ENCODE measurements around the gene FEN1. TPM values are rescaled to one million over a fixed set of nuclear protein-coding genes. Genes with fewer than 3 reads are reported as not detected.

Gene FEN1
- total and polyA plus RNA-seq, 2 experiments from 2014 or later = 29.0 to 31.5 TPM

DNA sequence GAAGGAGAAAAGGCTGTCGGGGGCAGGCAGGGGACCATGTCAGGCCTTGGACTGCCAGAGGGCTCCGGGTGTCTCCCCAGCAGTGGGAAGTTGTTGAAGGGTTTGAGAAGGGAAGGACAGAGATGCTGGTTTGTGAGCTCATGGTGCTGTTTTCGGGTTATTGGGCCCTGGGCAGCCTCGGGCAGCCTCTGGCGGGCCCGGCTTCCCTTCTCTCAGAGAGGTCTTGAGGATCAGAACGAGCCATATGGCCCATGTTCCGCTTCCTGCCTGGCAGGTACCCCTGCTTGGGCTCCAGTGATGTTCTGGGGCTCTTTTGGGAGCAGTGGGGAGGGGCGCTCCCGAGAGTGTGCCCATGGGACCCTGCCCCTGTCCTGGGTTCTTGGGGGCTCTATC, 30.5 kb upstream of the FEN1 start:
- no peaks in the 10 kb centered on the region for H3K4me1 ChIP-seq (ENCODE audit: insufficient read depth)
- H3K27me3 ChIP-seq (replicated peaks; ENCODE audit: insufficient read depth) = no peaks in the 10 kb centered on the region; the same call in 1 of the 2 replicates
- H3K9ac ChIP-seq = no peak overlapping the region
- no peaks in the 10 kb centered on the region for H3K36me3 ChIP-seq (ENCODE audit: low read depth)
- H4K20me1 ChIP-seq (ENCODE audit: insufficient read depth) = no peaks in the 10 kb centered on the region
- H3K4me3 ChIP-seq = no peak overlapping the region
- H2AFZ ChIP-seq = no peak overlapping the region
- H3K27ac ChIP-seq = no peak overlapping the region
- no peaks in the 10 kb centered on the region for H3F3A ChIP-seq (ENCODE audit: insufficient read depth)
- no peak for DNase-seq
- no peak for TF ChIP-seq EZH2phosphoT487 (IDR thresholded peaks at IDR 0.05; ENCODE audit: insufficient read depth, low read depth)
- TF ChIP-seq EZH2 (IDR thresholded peaks at IDR 0.05; ENCODE audit: insufficient read depth, poor library complexity, severe bottlenecking) = no peak
- no peak overlapping the region for H3K4me2 ChIP-seq (ENCODE audit: unreplicated experiment)
- in situ Hi-C loops (cut with MboI) = no loop called here
- 47 to 57% methylated on average over 8 to 10 of the region's 10 CpGs for WGBS, 2 experiments (ENCODE audit: low coverage in 1 of 2, low lambda C conversion rate in 2 of 2, missing lambda C conversion rate in 2 of 2)
- H3K9me3 ChIP-seq (ENCODE audit: low read depth) = no peaks in the 10 kb centered on the region
- no peaks in the 10 kb centered on the region for H3K79me2 ChIP-seq (ENCODE audit: insufficient read depth)
- no peaks in the 10 kb centered on the region for H3K9me2 ChIP-seq (ENCODE audit: insufficient read depth)

DNA sequence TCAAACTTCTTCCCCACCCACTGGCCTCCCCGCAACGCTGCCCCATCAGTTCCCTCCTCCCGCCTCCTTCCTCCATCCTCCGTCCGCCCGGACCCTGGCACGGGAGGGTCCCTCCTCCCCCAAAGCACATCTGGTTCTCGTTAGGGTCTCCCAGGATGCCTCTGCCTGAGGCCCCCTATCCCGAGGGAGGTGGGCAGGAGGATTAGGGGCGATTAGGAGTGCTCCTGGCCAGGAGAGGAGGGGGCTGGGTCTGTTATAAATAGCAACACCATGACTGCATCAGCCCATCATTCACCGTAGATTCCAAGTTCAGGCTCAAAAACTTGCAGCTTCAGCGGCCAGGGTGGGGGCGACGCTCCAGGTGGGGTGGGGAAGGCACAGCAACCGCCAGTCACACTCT, 29.9 kb upstream of the FEN1 start:
- Histone ChIP-seq H3K27me3 (replicated peaks; ENCODE audit: insufficient read depth) (no peaks in the 10 kb centered on the region; the same call in 1 of the 2 replicates), H3K4me1 (ENCODE audit: insufficient read depth) (no peaks in the 10 kb centered on the region), H3K4me2 (ENCODE audit: unreplicated experiment) (no peak overlapping the region), H3K9me2 (ENCODE audit: insufficient read depth) (no peaks in the 10 kb centered on the region), H3K27ac (no peak overlapping the region), H3K79me2 (ENCODE audit: insufficient read depth) (no peaks in the 10 kb centered on the region), H3K9me3 (ENCODE audit: low read depth) (no peaks in the 10 kb centered on the region), H3K9ac (no peak overlapping the region), H4K20me1 (ENCODE audit: insufficient read depth) (no peaks in the 10 kb centered on the region), H3F3A (ENCODE audit: insufficient read depth) (no peaks in the 10 kb centered on the region), H3K4me3 (no peak overlapping the region), H2AFZ (no peak overlapping the region), H3K36me3 (ENCODE audit: low read depth) (no peaks in the 10 kb centered on the region)
- in situ Hi-C loops (cut with MboI) = no loop called here
- no peak for TF ChIP-seq EZH2phosphoT487 (IDR thresholded peaks at IDR 0.05; ENCODE audit: insufficient read depth, low read depth)
- TF ChIP-seq EZH2 (IDR thresholded peaks at IDR 0.05; ENCODE audit: insufficient read depth, poor library complexity, severe bottlenecking) = no peak
- 6 to 11% methylated on average over 9 to 15 of the region's 15 CpGs for WGBS, 2 experiments (ENCODE audit: low coverage in 1 of 2, low lambda C conversion rate in 2 of 2, missing lambda C conversion rate in 2 of 2)
- no peak for DNase-seq

- DNase-seq = no peak
- Histone ChIP-seq H3K4me2 (ENCODE audit: unreplicated experiment) (no peak overlapping the region), H2AFZ (no peak overlapping the region), H3K9ac (no peak overlapping the region), H3F3A (ENCODE audit: insufficient read depth) (no peaks in the 10 kb centered on the region), H3K4me3 (no peak overlapping the region), H4K20me1 (ENCODE audit: insufficient read depth) (no peaks in the 10 kb centered on the region), H3K4me1 (ENCODE audit: insufficient read depth) (no peaks in the 10 kb centered on the region), H3K27me3 (replicated peaks; ENCODE audit: insufficient read depth) (no peaks in the 10 kb centered on the region; the same call in 1 of the 2 replicates), H3K79me2 (ENCODE audit: insufficient read depth) (no peaks in the 10 kb centered on the region), H3K9me2 (ENCODE audit: insufficient read depth) (no peaks in the 10 kb centered on the region), H3K9me3 (ENCODE audit: low read depth) (no peaks in the 10 kb centered on the region), H3K27ac (no peak overlapping the region), H3K36me3 (ENCODE audit: low read depth) (no peaks in the 10 kb centered on the region)
- in situ Hi-C loops (cut with MboI) = no loop called here
- WGBS, 2 experiments (ENCODE audit: low coverage in 1 of 2, low lambda C conversion rate in 2 of 2, missing lambda C conversion rate in 2 of 2) = 52 to 54% methylated on average over 19 to 23 of the region's 23 CpGs
- TF ChIP-seq EZH2 (IDR thresholded peaks at IDR 0.05; ENCODE audit: insufficient read depth, poor library complexity, severe bottlenecking) (no peak), EZH2phosphoT487 (IDR thresholded peaks at IDR 0.05; ENCODE audit: insufficient read depth, low read depth) (no peak)
These were observed 28.6 kb upstream of the FEN1 start for GRCh38 chr11:61763930-61764605.

- H3K27me3 ChIP-seq (replicated peaks; ENCODE audit: insufficient read depth) = no peaks in the 10 kb centered on the region; the same call in 1 of the 2 replicates
- H3K4me2 ChIP-seq (ENCODE audit: unreplicated experiment) = no peak overlapping the region
- no peaks in the 10 kb centered on the region for H3F3A ChIP-seq (ENCODE audit: insufficient read depth)
- H3K36me3 ChIP-seq (ENCODE audit: low read depth) = no peaks in the 10 kb centered on the region
- no peak overlapping the region for H3K4me3 ChIP-seq
- H3K9me2 ChIP-seq (ENCODE audit: insufficient read depth) = no peaks in the 10 kb centered on the region
- WGBS, 2 experiments (ENCODE audit: low coverage in 1 of 2, low lambda C conversion rate in 2 of 2, missing lambda C conversion rate in 2 of 2) = 39 to 56% methylated on average over 14 to 20 of the region's 22 CpGs
- H3K4me1 ChIP-seq (ENCODE audit: insufficient read depth) = no peaks in the 10 kb centered on the region
- TF ChIP-seq EZH2 (IDR thresholded peaks at IDR 0.05; ENCODE audit: insufficient read depth, poor library complexity, severe bottlenecking) (no peak), EZH2phosphoT487 (IDR thresholded peaks at IDR 0.05; ENCODE audit: insufficient read depth, low read depth) (no peak)
- no peak overlapping the region for H2AFZ ChIP-seq
- no peak overlapping the region for H3K9ac ChIP-seq
- no peaks in the 10 kb centered on the region for H4K20me1 ChIP-seq (ENCODE audit: insufficient read depth)
- no peaks in the 10 kb centered on the region for H3K79me2 ChIP-seq (ENCODE audit: insufficient read depth)
- H3K9me3 ChIP-seq (ENCODE audit: low read depth) = no peaks in the 10 kb centered on the region
- no peak for DNase-seq
- in situ Hi-C loops (cut with MboI) = no loop called here
- no peak overlapping the region for H3K27ac ChIP-seq
These were observed 28.0 kb upstream of the FEN1 start for GRCh38 chr11:61764606-61765260.

Measured in GM23248 (cell line).